Neuronal stem cell (in vitro differentiated cells): ENCODE results near the gene SMIM35.

ENCODE experiments used
- DNase-seq: peaks from one replicate; pipeline ENCODE4 v3.0.0-alpha.2; 2013; ENCODE audit warnings: low spot score
- H2AFZ ChIP-seq: one replicate; pipeline ENCODE4 v1.6.1; 2013; ENCODE audit warnings: mild to moderate bottlenecking, low read length, inconsistent platforms
- H2AK5ac ChIP-seq: 2 replicates; pipeline ENCODE4 v1.6.1; 2013; ENCODE audit warnings: low read depth, mild to moderate bottlenecking, inconsistent platforms, low read length, moderate library complexity, mixed read lengths
- H2BK120ac ChIP-seq: 2 replicates; pipeline ENCODE4 v1.6.1; 2013; ENCODE audit warnings: low read depth, mild to moderate bottlenecking, inconsistent platforms, low read length, moderate library complexity, mixed read lengths
- H2BK12ac ChIP-seq: one replicate; pipeline ENCODE4 v1.6.1; 2013; ENCODE audit warnings: low read length, inconsistent platforms
- H2BK15ac ChIP-seq: 2 replicates; pipeline ENCODE4 v1.6.1; 2013; ENCODE audit warnings: mild to moderate bottlenecking, low read length, inconsistent platforms, mixed read lengths
- H2BK5ac ChIP-seq: one replicate; pipeline ENCODE4 v1.6.1; 2013; ENCODE audit warnings: inconsistent platforms, mild to moderate bottlenecking, low read length, moderate library complexity
- H3K14ac ChIP-seq: one replicate; pipeline ENCODE4 v1.6.1; 2013; ENCODE audit warnings: low read length, inconsistent platforms
- H3K18ac ChIP-seq: 2 replicates; pipeline ENCODE4 v1.6.1; 2013; ENCODE audit warnings: low read length, inconsistent platforms
- H3K23ac ChIP-seq: 2 replicates; pipeline ENCODE4 v1.6.1; 2013; ENCODE audit warnings: low read depth, mild to moderate bottlenecking, mixed read lengths, low read length, inconsistent platforms; ENCODE audit not compliant: poor library complexity
- H3K27ac ChIP-seq: replicated peaks from 3 replicates; pipeline ENCODE4 v1.5.1; 2013; ENCODE audit warnings: low read length, inconsistent platforms
- H3K27me3 ChIP-seq, 3 experiments: 2 replicates each; pipeline ENCODE4 v1.6.1; 2013; ENCODE audit warnings: low read length in 3 of 3, mild to moderate bottlenecking in 2 of 3, inconsistent platforms in 1 of 3, low read depth in 1 of 3, mixed read lengths in 1 of 3, moderate library complexity in 1 of 3; ENCODE audit not compliant: control insufficient read depth in 3 of 3, insufficient read depth in 3 of 3
- H3K36me3 ChIP-seq, 2 donors: replicated peaks in 1 of 2; 2 replicates each; pipeline ENCODE4 v1.6.1; 2013; ENCODE audit warnings: low read length in 2 of 2; ENCODE audit not compliant: control insufficient read depth in 2 of 2, insufficient read depth in 2 of 2
- H3K4ac ChIP-seq: 2 replicates; pipeline ENCODE4 v1.6.1; 2013; ENCODE audit warnings: inconsistent platforms, mild to moderate bottlenecking, low read length, moderate library complexity
- H3K4me1 ChIP-seq, 2 donors: 1 replicate in 1 of 2; 2 replicates in 1 of 2; pipeline ENCODE4 v1.6.1; 2013; ENCODE audit warnings: low read length in 2 of 2, low read depth in 1 of 2; ENCODE audit not compliant: control insufficient read depth in 2 of 2, insufficient read depth in 1 of 2
- H3K4me2 ChIP-seq: one replicate; pipeline ENCODE4 v1.6.1; 2013; ENCODE audit warnings: mild to moderate bottlenecking, low read length, inconsistent platforms; ENCODE audit not compliant: insufficient read depth, poor library complexity, severe bottlenecking
- H3K4me3 ChIP-seq, 2 donors: 2 replicates each; pipeline ENCODE4 v1.5.1; 2013; ENCODE audit warnings: low read length in 2 of 2, mild to moderate bottlenecking in 2 of 2, inconsistent platforms in 1 of 2, moderate library complexity in 1 of 2
- H3K79me1 ChIP-seq: one replicate; pipeline ENCODE4 v1.6.1; 2013; ENCODE audit warnings: low read depth, mild to moderate bottlenecking, inconsistent platforms, low read length, moderate library complexity
- H3K9ac ChIP-seq: one replicate; pipeline ENCODE4 v1.6.1; 2013; ENCODE audit warnings: mild to moderate bottlenecking, low read depth, low read length, inconsistent platforms; ENCODE audit not compliant: poor library complexity
- H3K9me3 ChIP-seq, 2 donors: replicated peaks in 1 of 2; 2 replicates each; pipeline versions ENCODE3 to v1.6.1; 2013; ENCODE audit warnings: low read length in 2 of 2, mild to moderate bottlenecking in 2 of 2, inconsistent platforms in 1 of 2, low read depth in 1 of 2, mixed read lengths in 1 of 2, moderate library complexity in 1 of 2; ENCODE audit not compliant: control insufficient read depth in 2 of 2, insufficient read depth in 1 of 2
- H4K8ac ChIP-seq: one replicate; pipeline ENCODE4 v1.6.1; 2013; ENCODE audit warnings: low read depth, mild to moderate bottlenecking, inconsistent platforms, low read length, moderate library complexity
- H4K91ac ChIP-seq: one replicate; pipeline ENCODE4 v1.6.1; 2013; ENCODE audit warnings: low read length, low read depth, mild to moderate bottlenecking, inconsistent platforms; ENCODE audit not compliant: poor library complexity
- WGBS, 2 donors: extraction: QIAGEN DNeasy Blood & Tissue Kit; methylation state at CpG; one replicate each; pipeline ENCODE4 v1.1.7; 2013; ENCODE audit warnings: missing lambda C conversion rate in 2 of 2, mixed read lengths in 1 of 2; ENCODE audit not compliant: insufficient read length in 2 of 2, insufficient replicate concordance in 1 of 2; ENCODE audit errors: extremely low coverage in 2 of 2; 5-methylcytosine and 5-hydroxymethylcytosine counted together

The SMIM35 gene

GRCh38 chr11:117980720-117981119 lies 106.0 kb downstream of the SMIM35 start:
- peaks cover 0 to 24% (median 2%) of the 10 kb centered on the region in 3 experiments for H3K27me3 ChIP-seq
- WGBS, 2 donors = no CpG with 5 or more reads among the region's 3 CpGs
- DNase-seq = no peak

GRCh38 chr11:117980280-117980679 lies 106.5 kb downstream of the SMIM35 start:
- Histone ChIP-seq H3K36me3 (no peaks in the 10 kb centered on the region), H3K79me1 (no peaks in the 10 kb centered on the region), H3K18ac (no peak overlapping the region), H2BK5ac (no peak overlapping the region), H4K8ac (no peak overlapping the region), H3K27ac (no peak overlapping the region), H3K9ac (no peak overlapping the region), H4K91ac (no peak overlapping the region), H2BK120ac (no peak overlapping the region), H3K23ac (no peak overlapping the region), H3K14ac (no peak overlapping the region), H3K27me3 (peaks cover 0 to 21% (median 2%) of the 10 kb centered on the region in 3 experiments), H3K4ac (no peak overlapping the region), H2BK15ac (no peak overlapping the region), H3K4me1 (no peaks in the 10 kb centered on the region), H3K4me2 (no peak overlapping the region), H2BK12ac (no peak overlapping the region), H2AFZ (no peak overlapping the region), H3K9me3 (no peaks in the 10 kb centered on the region), H3K4me3 (no peak overlapping the region), H2AK5ac (no peak overlapping the region)
- no CpG with 5 or more reads among the region's 2 CpGs for WGBS, 2 donors
- no peak for DNase-seq

More at GRCh38 chr11:117980720-117981119, 106.0 kb downstream of the SMIM35 start:
- Histone ChIP-seq H2BK5ac (no peak overlapping the region), H3K79me1 (no peaks in the 10 kb centered on the region), H3K14ac (no peak overlapping the region), H4K91ac (no peak overlapping the region), H3K4me1 (no peaks in the 10 kb centered on the region), H3K4ac (no peak overlapping the region), H2AFZ (no peak overlapping the region), H3K36me3 (no peaks in the 10 kb centered on the region), H3K18ac (no peak overlapping the region), H3K27ac (no peak overlapping the region), H2AK5ac (no peak overlapping the region), H2BK12ac (no peak overlapping the region), H3K23ac (no peak overlapping the region), H3K4me3 (no peak overlapping the region), H3K4me2 (no peak overlapping the region), H2BK120ac (no peak overlapping the region), H3K9ac (no peak overlapping the region), H2BK15ac (no peak overlapping the region), H3K9me3 (no peaks in the 10 kb centered on the region), H4K8ac (no peak overlapping the region)

GRCh38 chr11:117979481-117980211 lies 107.1 kb downstream of the SMIM35 start:
- H3K9ac ChIP-seq = no peak overlapping the region

GRCh38 chr11:117978991-117979390 lies 107.8 kb downstream of the SMIM35 start:
- Histone ChIP-seq H3K18ac (no peak overlapping the region), H4K91ac (no peak overlapping the region), H2BK12ac (no peak overlapping the region), H3K23ac (no peak overlapping the region), H3K9me3 (no peaks in the 10 kb centered on the region), H3K4me1 (no peaks in the 10 kb centered on the region), H3K4ac (no peak overlapping the region), H2AK5ac (no peak overlapping the region), H3K79me1 (no peaks in the 10 kb centered on the region), H2BK15ac (no peak overlapping the region), H2BK5ac (no peak overlapping the region), H2BK120ac (no peak overlapping the region), H3K14ac (no peak overlapping the region), H3K9ac (no peak overlapping the region), H2AFZ (no peak overlapping the region), H4K8ac (no peak overlapping the region), H3K27ac (no peak overlapping the region), H3K36me3 (no peaks in the 10 kb centered on the region), H3K4me2 (no peak overlapping the region), H3K27me3 (peaks cover 0 to 8% (median 0%) of the 10 kb centered on the region in 3 experiments), H3K4me3 (no peak overlapping the region)
- no peak for DNase-seq
- WGBS, 2 donors = no CpG with 5 or more reads among the region's 4 CpGs

More at GRCh38 chr11:117979481-117980211, 107.1 kb downstream of the SMIM35 start:
- Histone ChIP-seq H3K4ac (no peak overlapping the region), H3K4me2 (no peak overlapping the region), H2BK5ac (no peak overlapping the region), H4K91ac (no peak overlapping the region), H2AFZ (no peak overlapping the region), H3K14ac (no peak overlapping the region), H3K27me3 (peaks cover 0 to 14% (median 0%) of the 10 kb centered on the region in 3 experiments), H3K4me3 (no peak overlapping the region), H2AK5ac (no peak overlapping the region), H2BK15ac (no peak overlapping the region), H3K79me1 (no peaks in the 10 kb centered on the region), H2BK12ac (no peak overlapping the region), H3K4me1 (no peaks in the 10 kb centered on the region), H3K36me3 (no peaks in the 10 kb centered on the region), H3K9me3 (no peaks in the 10 kb centered on the region), H3K18ac (no peak overlapping the region), H4K8ac (no peak overlapping the region), H3K23ac (no peak overlapping the region), H3K27ac (no peak overlapping the region), H2BK120ac (no peak overlapping the region)
- DNase-seq = no peak
- WGBS, 2 donors = no CpG with 5 or more reads among the region's 7 CpGs
